GM23338 (cell line): ENCODE measurements around the gene KCNH5. TPM values are rescaled to one million over a fixed set of nuclear protein-coding genes. Genes with fewer than 3 reads are reported as not detected.

Experiments used
- ATAC-seq: fragments of 200-7000 bp; cut with Tn5 transposase; 3 replicates; pipeline ENCODE4 v1.9.1; 2020
- DNase-seq: peaks from one replicate; pipeline ENCODE4 v3.0.0-alpha.2; 2015; ENCODE audit warnings: low spot score
- H2AFZ ChIP-seq: fragments of 200-600 bp; sonication (generic); 2 replicates; pipeline ENCODE4 v1.8.0; 2016; ENCODE audit warnings: antibody characterized with exemption, mild to moderate bottlenecking, moderate library complexity
- H3F3A ChIP-seq: fragments of 200-600 bp; sonication (generic); replicated peaks from 2 replicates; pipeline ENCODE4 v1.8.0; 2017; ENCODE audit warnings: antibody characterized with exemption, mixed run types, low read depth
- H3K27ac ChIP-seq: fragments of 200-600 bp; sonication (generic); 2 replicates; pipeline ENCODE4 v1.6.1; 2016; ENCODE audit warnings: low read depth
- H3K27me3 ChIP-seq: fragments of 200-600 bp; sonication (generic); 2 replicates; pipeline ENCODE4 v1.8.0; 2016; ENCODE audit warnings: mild to moderate bottlenecking, mixed run types, moderate library complexity; ENCODE audit not compliant: insufficient read depth
- H3K36me3 ChIP-seq: fragments of 200-600 bp; sonication (generic); 2 replicates; pipeline ENCODE4 v1.8.0; 2016; ENCODE audit warnings: mild to moderate bottlenecking; ENCODE audit not compliant: insufficient read depth
- H3K4me1 ChIP-seq: fragments of 200-600 bp; sonication (generic); 2 replicates; pipeline ENCODE4 v1.8.0; 2016; ENCODE audit warnings: mild to moderate bottlenecking, moderate library complexity; ENCODE audit not compliant: insufficient read depth
- H3K4me2 ChIP-seq: fragments of 200-600 bp; sonication (generic); 2 replicates; pipeline ENCODE4 v1.7.1; 2017; ENCODE audit warnings: mixed run types
- H3K4me3 ChIP-seq: fragments of 200-600 bp; sonication (generic); 2 replicates; pipeline ENCODE4 v1.6.1; 2016; ENCODE audit warnings: mixed run types
- H3K79me2 ChIP-seq: fragments of 200-600 bp; sonication (generic); replicated peaks from 2 replicates; pipeline ENCODE4 v1.8.0; 2017; ENCODE audit warnings: mild to moderate bottlenecking; ENCODE audit not compliant: insufficient read depth
- H3K9me2 ChIP-seq: fragments of 200-600 bp; sonication (generic); 2 replicates; pipeline ENCODE4 v1.8.0; 2017; ENCODE audit not compliant: insufficient read depth
- H4K20me1 ChIP-seq: fragments of 200-600 bp; sonication (generic); replicated peaks from 2 replicates; pipeline ENCODE4 v1.8.0; 2017; ENCODE audit warnings: mild to moderate bottlenecking; ENCODE audit not compliant: insufficient read depth
- H3K27ac Mint-ChIP-seq: 2 replicates; pipeline ENCODE4 v1.8.0; 2020; ENCODE audit warnings: inconsistent platforms, mild to moderate bottlenecking, moderate library complexity, mixed read lengths
- H3K27me3 Mint-ChIP-seq: 3 replicates; pipeline ENCODE4 v1.8.0; 2022; ENCODE audit warnings: low read depth, mild to moderate bottlenecking, moderate library complexity, mixed read lengths, inconsistent platforms; ENCODE audit not compliant: insufficient read depth, poor library complexity
- H3K36me3 Mint-ChIP-seq: 3 replicates; pipeline ENCODE4 v1.8.0; 2021; ENCODE audit warnings: low read depth, mild to moderate bottlenecking, inconsistent platforms, moderate library complexity, mixed read lengths
- H3K4me1 Mint-ChIP-seq: 3 replicates; pipeline ENCODE4 v1.8.0; 2020; ENCODE audit warnings: mild to moderate bottlenecking, inconsistent platforms, mixed read lengths
- H3K4me3 Mint-ChIP-seq: 3 replicates; pipeline ENCODE4 v1.8.0; 2021; ENCODE audit warnings: moderate library complexity, mild to moderate bottlenecking, inconsistent platforms, mixed read lengths
- H3K9me3 Mint-ChIP-seq: 3 replicates; pipeline ENCODE4 v1.8.0; 2020; ENCODE audit warnings: moderate library complexity, mild to moderate bottlenecking, inconsistent platforms, mixed read lengths
- CREB1 ChIP-seq: fragments of 250-450 bp; sonication (Bioruptor Pico); IDR thresholded peaks from 2 replicates; pipeline ENCODE4 v1.5.0; 2020; ENCODE audit warnings: low read depth, mild to moderate bottlenecking, moderate library complexity
- EZH2 ChIP-seq: fragments of 200-600 bp; sonication (generic); IDR thresholded peaks from one replicate; pipeline ENCODE4 v1.8.0; 2017; ENCODE audit warnings: antibody characterized with exemption, mild to moderate bottlenecking, low read depth; ENCODE audit not compliant: unreplicated experiment
- EZH2phosphoT487 ChIP-seq: fragments of 200-600 bp; sonication (generic); IDR thresholded peaks from one replicate; pipeline ENCODE4 v1.8.1; 2018; ENCODE audit warnings: antibody characterized with exemption; ENCODE audit not compliant: unreplicated experiment
- JUNB ChIP-seq: IDR thresholded peaks from one replicate; pipeline ENCODE4 v1.6.1; 2016; ENCODE audit warnings: antibody characterized with exemption; ENCODE audit not compliant: unreplicated experiment
- NANOG ChIP-seq: IDR thresholded peaks from 2 replicates; pipeline ENCODE4 v1.6.1; 2016; ENCODE audit warnings: antibody characterized with exemption, borderline replicate concordance
- POLR2AphosphoS5 ChIP-seq: IDR thresholded peaks from 2 replicates; pipeline ENCODE4 v1.6.1; 2016; ENCODE audit warnings: antibody characterized with exemption, low read depth
- STAT1 ChIP-seq: IDR thresholded peaks from one replicate; pipeline ENCODE4 v1.6.1; 2016; ENCODE audit warnings: antibody characterized with exemption; ENCODE audit not compliant: unreplicated experiment
- ZNF114 ChIP-seq: fragments of 250-450 bp; sonication (Bioruptor Pico); IDR thresholded peaks from 2 replicates; pipeline ENCODE4 v1.5.0; 2020; ENCODE audit warnings: mild to moderate bottlenecking, moderate library complexity
- ZNF331 ChIP-seq: fragments of 250-450 bp; sonication (Bioruptor Pico); IDR thresholded peaks from 2 replicates; pipeline ENCODE4 v1.5.0; 2020; ENCODE audit warnings: low read depth, mild to moderate bottlenecking, moderate library complexity
- polyA plus RNA-seq: library from polyadenylated mRNA; unstranded; fragments of >200 nt; fragmentation: Nextera tagmentation; extraction: Ambion mirVana; gene quantifications from 2 replicates; pipeline ENCODE4 v1.2.1, GENCODE V29; 2016
- total RNA-seq: library from RNA; depleted of rRNA; stranded (reverse); fragments of >200 nt; shearing (Covaris generic); gene quantifications from 2 replicates; pipeline ENCODE4 v1.2.3, GENCODE V29; 2014
- TF ChIP-seq, protein P1 (sequence below), 2 experiments: fragments of 200-600 bp in 1 of 2; sonication (generic) in 1 of 2; conservative IDR thresholded peaks; 2 replicates each; pipeline versions ENCODE4 v1.5.1 to v1.6.1; 2016 to 2017; ENCODE audit warnings: antibody characterized with exemption in 2 of 2, low read depth in 2 of 2, mild to moderate bottlenecking in 2 of 2, moderate library complexity in 1 of 2
- TF ChIP-seq, protein P2 (sequence below): IDR thresholded peaks from 2 replicates; pipeline ENCODE4 v1.6.1; 2016; ENCODE audit warnings: antibody characterized with exemption
- TF ChIP-seq, protein P3 (sequence below): IDR thresholded peaks from one replicate; pipeline ENCODE4 v1.6.1; 2018; ENCODE audit warnings: antibody characterized with exemption; ENCODE audit not compliant: unreplicated experiment
- TF ChIP-seq, protein P4 (sequence below): fragments of 250-450 bp; sonication (Bioruptor Pico); IDR thresholded peaks from 2 replicates; pipeline ENCODE4 v1.5.0; 2020; ENCODE audit warnings: mild to moderate bottlenecking, moderate library complexity

The KCNH5 gene
- total and polyA plus RNA-seq, 2 experiments from 2014 or later: 0.71 to 0.83 TPM

DNA sequence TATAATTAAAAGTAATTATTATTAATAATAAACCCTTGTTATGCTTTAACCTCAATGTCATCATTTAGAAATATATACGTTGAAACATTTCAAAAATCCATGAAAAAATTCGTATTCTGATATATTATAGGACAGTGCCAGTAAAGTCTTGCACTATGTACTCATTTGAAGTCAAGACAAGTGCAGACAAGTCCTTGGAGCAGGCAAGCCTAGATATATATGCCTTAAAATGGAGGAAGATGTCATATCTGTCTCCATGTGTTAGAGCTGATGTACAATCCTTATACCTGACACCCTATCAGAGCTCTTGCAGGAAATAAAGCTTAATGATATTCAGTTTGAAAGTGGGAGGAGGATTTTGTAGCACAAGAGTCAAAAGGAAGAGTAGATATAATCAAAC is 310.4 kb downstream of the KCNH5 start:
- no peak for TF ChIP-seq STAT1
- TF ChIP-seq EZH2phosphoT487: no peak
- TF ChIP-seq NANOG: no peak
- no peak for TF ChIP-seq ZNF114 (CRISPR knock-in tag)
- TF ChIP-seq, protein P1, sequence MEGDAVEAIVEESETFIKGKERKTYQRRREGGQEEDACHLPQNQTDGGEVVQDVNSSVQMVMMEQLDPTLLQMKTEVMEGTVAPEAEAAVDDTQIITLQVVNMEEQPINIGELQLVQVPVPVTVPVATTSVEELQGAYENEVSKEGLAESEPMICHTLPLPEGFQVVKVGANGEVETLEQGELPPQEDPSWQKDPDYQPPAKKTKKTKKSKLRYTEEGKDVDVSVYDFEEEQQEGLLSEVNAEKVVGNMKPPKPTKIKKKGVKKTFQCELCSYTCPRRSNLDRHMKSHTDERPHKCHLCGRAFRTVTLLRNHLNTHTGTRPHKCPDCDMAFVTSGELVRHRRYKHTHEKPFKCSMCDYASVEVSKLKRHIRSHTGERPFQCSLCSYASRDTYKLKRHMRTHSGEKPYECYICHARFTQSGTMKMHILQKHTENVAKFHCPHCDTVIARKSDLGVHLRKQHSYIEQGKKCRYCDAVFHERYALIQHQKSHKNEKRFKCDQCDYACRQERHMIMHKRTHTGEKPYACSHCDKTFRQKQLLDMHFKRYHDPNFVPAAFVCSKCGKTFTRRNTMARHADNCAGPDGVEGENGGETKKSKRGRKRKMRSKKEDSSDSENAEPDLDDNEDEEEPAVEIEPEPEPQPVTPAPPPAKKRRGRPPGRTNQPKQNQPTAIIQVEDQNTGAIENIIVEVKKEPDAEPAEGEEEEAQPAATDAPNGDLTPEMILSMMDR (conservative IDR thresholded peaks at IDR 0.05; ENCODE audit: low read depth in 2 of 2): no peak
- TF ChIP-seq, protein P2, sequence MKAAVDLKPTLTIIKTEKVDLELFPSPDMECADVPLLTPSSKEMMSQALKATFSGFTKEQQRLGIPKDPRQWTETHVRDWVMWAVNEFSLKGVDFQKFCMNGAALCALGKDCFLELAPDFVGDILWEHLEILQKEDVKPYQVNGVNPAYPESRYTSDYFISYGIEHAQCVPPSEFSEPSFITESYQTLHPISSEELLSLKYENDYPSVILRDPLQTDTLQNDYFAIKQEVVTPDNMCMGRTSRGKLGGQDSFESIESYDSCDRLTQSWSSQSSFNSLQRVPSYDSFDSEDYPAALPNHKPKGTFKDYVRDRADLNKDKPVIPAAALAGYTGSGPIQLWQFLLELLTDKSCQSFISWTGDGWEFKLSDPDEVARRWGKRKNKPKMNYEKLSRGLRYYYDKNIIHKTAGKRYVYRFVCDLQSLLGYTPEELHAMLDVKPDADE: no peak
- TF ChIP-seq, protein P3, sequence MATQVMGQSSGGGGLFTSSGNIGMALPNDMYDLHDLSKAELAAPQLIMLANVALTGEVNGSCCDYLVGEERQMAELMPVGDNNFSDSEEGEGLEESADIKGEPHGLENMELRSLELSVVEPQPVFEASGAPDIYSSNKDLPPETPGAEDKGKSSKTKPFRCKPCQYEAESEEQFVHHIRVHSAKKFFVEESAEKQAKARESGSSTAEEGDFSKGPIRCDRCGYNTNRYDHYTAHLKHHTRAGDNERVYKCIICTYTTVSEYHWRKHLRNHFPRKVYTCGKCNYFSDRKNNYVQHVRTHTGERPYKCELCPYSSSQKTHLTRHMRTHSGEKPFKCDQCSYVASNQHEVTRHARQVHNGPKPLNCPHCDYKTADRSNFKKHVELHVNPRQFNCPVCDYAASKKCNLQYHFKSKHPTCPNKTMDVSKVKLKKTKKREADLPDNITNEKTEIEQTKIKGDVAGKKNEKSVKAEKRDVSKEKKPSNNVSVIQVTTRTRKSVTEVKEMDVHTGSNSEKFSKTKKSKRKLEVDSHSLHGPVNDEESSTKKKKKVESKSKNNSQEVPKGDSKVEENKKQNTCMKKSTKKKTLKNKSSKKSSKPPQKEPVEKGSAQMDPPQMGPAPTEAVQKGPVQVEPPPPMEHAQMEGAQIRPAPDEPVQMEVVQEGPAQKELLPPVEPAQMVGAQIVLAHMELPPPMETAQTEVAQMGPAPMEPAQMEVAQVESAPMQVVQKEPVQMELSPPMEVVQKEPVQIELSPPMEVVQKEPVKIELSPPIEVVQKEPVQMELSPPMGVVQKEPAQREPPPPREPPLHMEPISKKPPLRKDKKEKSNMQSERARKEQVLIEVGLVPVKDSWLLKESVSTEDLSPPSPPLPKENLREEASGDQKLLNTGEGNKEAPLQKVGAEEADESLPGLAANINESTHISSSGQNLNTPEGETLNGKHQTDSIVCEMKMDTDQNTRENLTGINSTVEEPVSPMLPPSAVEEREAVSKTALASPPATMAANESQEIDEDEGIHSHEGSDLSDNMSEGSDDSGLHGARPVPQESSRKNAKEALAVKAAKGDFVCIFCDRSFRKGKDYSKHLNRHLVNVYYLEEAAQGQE: no peak
- no peak for TF ChIP-seq CREB1 (CRISPR knock-in tag)
- no peak for TF ChIP-seq POLR2AphosphoS5
- TF ChIP-seq EZH2: no peak
- TF ChIP-seq, protein P4, sequence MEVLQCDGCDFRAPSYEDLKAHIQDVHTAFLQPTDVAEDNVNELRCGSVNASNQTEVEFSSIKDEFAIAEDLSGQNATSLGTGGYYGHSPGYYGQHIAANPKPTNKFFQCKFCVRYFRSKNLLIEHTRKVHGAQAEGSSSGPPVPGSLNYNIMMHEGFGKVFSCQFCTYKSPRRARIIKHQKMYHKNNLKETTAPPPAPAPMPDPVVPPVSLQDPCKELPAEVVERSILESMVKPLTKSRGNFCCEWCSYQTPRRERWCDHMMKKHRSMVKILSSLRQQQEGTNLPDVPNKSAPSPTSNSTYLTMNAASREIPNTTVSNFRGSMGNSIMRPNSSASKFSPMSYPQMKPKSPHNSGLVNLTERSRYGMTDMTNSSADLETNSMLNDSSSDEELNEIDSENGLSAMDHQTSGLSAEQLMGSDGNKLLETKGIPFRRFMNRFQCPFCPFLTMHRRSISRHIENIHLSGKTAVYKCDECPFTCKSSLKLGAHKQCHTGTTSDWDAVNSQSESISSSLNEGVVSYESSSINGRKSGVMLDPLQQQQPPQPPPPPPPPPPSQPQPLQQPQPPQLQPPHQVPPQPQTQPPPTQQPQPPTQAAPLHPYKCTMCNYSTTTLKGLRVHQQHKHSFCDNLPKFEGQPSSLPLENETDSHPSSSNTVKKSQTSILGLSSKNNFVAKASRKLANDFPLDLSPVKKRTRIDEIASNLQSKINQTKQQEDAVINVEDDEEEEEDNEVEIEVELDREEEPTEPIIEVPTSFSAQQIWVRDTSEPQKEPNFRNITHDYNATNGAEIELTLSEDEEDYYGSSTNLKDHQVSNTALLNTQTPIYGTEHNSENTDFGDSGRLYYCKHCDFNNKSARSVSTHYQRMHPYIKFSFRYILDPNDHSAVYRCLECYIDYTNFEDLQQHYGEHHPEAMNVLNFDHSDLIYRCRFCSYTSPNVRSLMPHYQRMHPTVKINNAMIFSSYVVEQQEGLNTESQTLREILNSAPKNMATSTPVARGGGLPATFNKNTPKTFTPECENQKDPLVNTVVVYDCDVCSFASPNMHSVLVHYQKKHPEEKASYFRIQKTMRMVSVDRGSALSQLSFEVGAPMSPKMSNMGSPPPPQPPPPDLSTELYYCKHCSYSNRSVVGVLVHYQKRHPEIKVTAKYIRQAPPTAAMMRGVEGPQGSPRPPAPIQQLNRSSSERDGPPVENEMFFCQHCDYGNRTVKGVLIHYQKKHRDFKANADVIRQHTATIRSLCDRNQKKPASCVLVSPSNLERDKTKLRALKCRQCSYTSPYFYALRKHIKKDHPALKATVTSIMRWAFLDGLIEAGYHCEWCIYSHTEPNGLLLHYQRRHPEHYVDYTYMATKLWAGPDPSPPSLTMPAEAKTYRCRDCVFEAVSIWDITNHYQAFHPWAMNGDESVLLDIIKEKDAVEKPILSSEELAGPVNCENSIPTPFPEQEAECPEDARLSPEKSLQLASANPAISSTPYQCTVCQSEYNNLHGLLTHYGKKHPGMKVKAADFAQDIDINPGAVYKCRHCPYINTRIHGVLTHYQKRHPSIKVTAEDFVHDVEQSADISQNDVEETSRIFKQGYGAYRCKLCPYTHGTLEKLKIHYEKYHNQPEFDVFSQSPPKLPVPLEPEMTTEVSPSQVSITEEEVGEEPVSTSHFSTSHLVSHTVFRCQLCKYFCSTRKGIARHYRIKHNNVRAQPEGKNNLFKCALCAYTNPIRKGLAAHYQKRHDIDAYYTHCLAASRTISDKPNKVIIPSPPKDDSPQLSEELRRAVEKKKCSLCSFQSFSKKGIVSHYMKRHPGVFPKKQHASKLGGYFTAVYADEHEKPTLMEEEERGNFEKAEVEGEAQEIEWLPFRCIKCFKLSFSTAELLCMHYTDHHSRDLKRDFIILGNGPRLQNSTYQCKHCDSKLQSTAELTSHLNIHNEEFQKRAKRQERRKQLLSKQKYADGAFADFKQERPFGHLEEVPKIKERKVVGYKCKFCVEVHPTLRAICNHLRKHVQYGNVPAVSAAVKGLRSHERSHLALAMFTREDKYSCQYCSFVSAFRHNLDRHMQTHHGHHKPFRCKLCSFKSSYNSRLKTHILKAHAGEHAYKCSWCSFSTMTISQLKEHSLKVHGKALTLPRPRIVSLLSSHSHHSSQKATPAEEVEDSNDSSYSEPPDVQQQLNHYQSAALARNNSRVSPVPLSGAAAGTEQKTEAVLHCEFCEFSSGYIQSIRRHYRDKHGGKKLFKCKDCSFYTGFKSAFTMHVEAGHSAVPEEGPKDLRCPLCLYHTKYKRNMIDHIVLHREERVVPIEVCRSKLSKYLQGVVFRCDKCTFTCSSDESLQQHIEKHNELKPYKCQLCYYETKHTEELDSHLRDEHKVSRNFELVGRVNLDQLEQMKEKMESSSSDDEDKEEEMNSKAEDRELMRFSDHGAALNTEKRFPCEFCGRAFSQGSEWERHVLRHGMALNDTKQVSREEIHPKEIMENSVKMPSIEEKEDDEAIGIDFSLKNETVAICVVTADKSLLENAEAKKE (CRISPR knock-in tag): no peak
- no peak for TF ChIP-seq JUNB
- no peak for TF ChIP-seq ZNF331 (CRISPR knock-in tag)
- no peaks in the 10 kb centered on the region for H4K20me1 ChIP-seq
- no peak overlapping the region for H3K4me2 ChIP-seq
- no peak overlapping the region for H3K4me3 ChIP-seq
- peaks cover 8% of the 10 kb centered on the region; the same call in 1 of the 2 replicates for H3K9me2 ChIP-seq
- H3K27ac ChIP-seq: no peak overlapping the region
- ATAC-seq (no peak), DNase-seq (no peak)
- no peaks in the 10 kb centered on the region for H3K27me3 ChIP-seq
- Mint-ChIP-seq H3K9me3 (peaks cover 20% of the 10 kb centered on the region), H3K27ac (no peak overlapping the region), H3K36me3 (peaks cover 24% of the 10 kb centered on the region), H3K27me3 (no peaks in the 10 kb centered on the region), H3K4me3 (no peak overlapping the region), H3K4me1 (no peaks in the 10 kb centered on the region)
- H2AFZ ChIP-seq: no peak overlapping the region
- peaks cover 2% of the 10 kb centered on the region; the same call in 1 of the 2 replicates for H3K4me1 ChIP-seq
- H3K79me2 ChIP-seq: no peaks in the 10 kb centered on the region
- H3F3A ChIP-seq: no peaks in the 10 kb centered on the region
- peaks cover 12% of the 10 kb centered on the region for H3K36me3 ChIP-seq
